Trophoblast cell (in vitro differentiated cells and primary cell): ENCODE data around the gene GALE.

Source experiments
- DNase-seq, 2 donors: peaks; one replicate each; pipeline ENCODE4 v3.0.0-alpha.2; 2016
- H2AFZ ChIP-seq: 2 replicates; pipeline ENCODE4 v1.6.1; 2013; ENCODE audit warnings: low read length, moderate library complexity, mild to moderate bottlenecking; ENCODE audit not compliant: insufficient read depth, poor library complexity
- H2AK5ac ChIP-seq: 2 replicates; pipeline ENCODE4 v1.6.1; 2013; ENCODE audit warnings: mild to moderate bottlenecking, low read length
- H2BK120ac ChIP-seq: 2 replicates; pipeline ENCODE4 v1.6.1; 2013; ENCODE audit warnings: low read length, mild to moderate bottlenecking, moderate library complexity; ENCODE audit not compliant: insufficient read depth, poor library complexity
- H2BK12ac ChIP-seq: 2 replicates; pipeline ENCODE4 v1.6.1; 2013; ENCODE audit warnings: mild to moderate bottlenecking, low read length, moderate library complexity
- H2BK5ac ChIP-seq: 2 replicates; pipeline ENCODE4 v1.6.1; 2013; ENCODE audit warnings: low read length, low read depth, moderate library complexity, mild to moderate bottlenecking; ENCODE audit not compliant: poor library complexity
- H3K14ac ChIP-seq: 2 replicates; pipeline ENCODE4 v1.6.1; 2013; ENCODE audit warnings: mild to moderate bottlenecking, low read length
- H3K18ac ChIP-seq: 2 replicates; pipeline ENCODE4 v1.6.1; 2013; ENCODE audit warnings: mild to moderate bottlenecking, low read length
- H3K23ac ChIP-seq: 2 replicates; pipeline ENCODE4 v1.6.1; 2013; ENCODE audit warnings: low read length
- H3K27ac ChIP-seq: 2 replicates; pipeline ENCODE4 v1.5.1; 2013; ENCODE audit warnings: low read depth, mild to moderate bottlenecking, inconsistent platforms, low read length, moderate library complexity
- H3K27me3 ChIP-seq: 2 replicates; pipeline ENCODE4 v1.6.1; 2013; ENCODE audit warnings: inconsistent platforms, mild to moderate bottlenecking, low read length, moderate library complexity; ENCODE audit not compliant: insufficient read depth
- H3K36me3 ChIP-seq, 2 experiments: 1 replicate in 1 of 2; 2 replicates in 1 of 2; pipeline ENCODE4 v1.6.1; 2013; ENCODE audit warnings: low read length in 2 of 2, mild to moderate bottlenecking in 2 of 2, moderate library complexity in 1 of 2; ENCODE audit not compliant: insufficient read depth in 2 of 2, control insufficient read depth in 1 of 2
- H3K4ac ChIP-seq: 2 replicates; pipeline ENCODE4 v1.6.1; 2013; ENCODE audit warnings: low read depth, mild to moderate bottlenecking, low read length, moderate library complexity
- H3K4me1 ChIP-seq, 2 experiments: 1 replicate in 1 of 2; 2 replicates in 1 of 2; pipeline ENCODE4 v1.6.1; 2013; ENCODE audit warnings: low read length in 2 of 2, mild to moderate bottlenecking in 2 of 2, moderate library complexity in 1 of 2; ENCODE audit not compliant: insufficient read depth in 2 of 2, control insufficient read depth in 1 of 2
- H3K4me2 ChIP-seq: 2 replicates; pipeline ENCODE4 v1.6.1; 2013; ENCODE audit warnings: inconsistent platforms, mild to moderate bottlenecking, low read length, moderate library complexity
- H3K4me3 ChIP-seq: 2 replicates; pipeline ENCODE4 v1.5.1; 2013; ENCODE audit warnings: mild to moderate bottlenecking, low read depth, low read length, inconsistent platforms
- H3K79me1 ChIP-seq: one replicate; pipeline ENCODE4 v1.6.1; 2013; ENCODE audit warnings: low read length
- H3K79me2 ChIP-seq: 2 replicates; pipeline ENCODE4 v1.6.1; 2013; ENCODE audit warnings: low read length, mild to moderate bottlenecking; ENCODE audit not compliant: control insufficient read depth, insufficient read depth, poor library complexity
- H3K9ac ChIP-seq: 2 replicates; pipeline ENCODE4 v1.6.1; 2013; ENCODE audit warnings: mild to moderate bottlenecking, low read length
- H3K9me3 ChIP-seq: 2 replicates; pipeline ENCODE4 v1.6.1; 2013; ENCODE audit warnings: low read depth, mild to moderate bottlenecking, control low read depth, inconsistent platforms, low read length; ENCODE audit not compliant: insufficient read depth
- H4K12ac ChIP-seq: 2 replicates; pipeline ENCODE4 v1.6.1; 2013; ENCODE audit warnings: low read depth, mild to moderate bottlenecking, low read length, moderate library complexity
- H4K8ac ChIP-seq: 2 replicates; pipeline ENCODE4 v1.6.1; 2013; ENCODE audit warnings: low read depth, mild to moderate bottlenecking, low read length, moderate library complexity
- H4K91ac ChIP-seq: one replicate; pipeline ENCODE4 v1.6.1; 2013; ENCODE audit warnings: low read depth, mild to moderate bottlenecking, low read length, moderate library complexity
- WGBS: extraction: QIAGEN DNeasy Blood & Tissue Kit; methylation state at CpG from one replicate; pipeline ENCODE4 v1.1.7; 2013; ENCODE audit warnings: missing lambda C conversion rate; ENCODE audit not compliant: insufficient read length, insufficient coverage; ENCODE audit errors: extremely low coverage; 5-methylcytosine and 5-hydroxymethylcytosine counted together

GALE gene

GRCh38 chr1:23790696-23791515 lies 9.6 kb downstream of the GALE start, which contains the start of gene LYPLA2:
TSS of gene LYPLA2 (plus strand) at chr1:23791145. CDS start at chr1:23792683, 1,538 bp downstream.
- H2AFZ ChIP-seq, result peak within 1 kb of the TSS; percentile 49
- peak within 1 kb of the TSS; percentile 17 for H2BK12ac ChIP-seq
- peak within 1 kb of the TSS; percentile 89 for H2AK5ac ChIP-seq
- WGBS, result no CpG with 5 or more reads among the region's 47 CpGs
- H3K36me3 ChIP-seq, result peaks cover 45% of the 10 kb centered on the region in 2 experiments
- peak within 1 kb of the TSS; percentile 62 for H3K4me2 ChIP-seq
- peak within 1 kb of the TSS; percentile 49 for H2BK5ac ChIP-seq
- H3K79me2 ChIP-seq, result peaks cover 12% of the 10 kb centered on the region
- peaks cover 7% of the 10 kb centered on the region for H3K79me1 ChIP-seq
- H3K9ac ChIP-seq, result peak within 1 kb of the TSS; percentile 32
- H3K23ac ChIP-seq, result no peak within 1 kb of the TSS
- peak within 1 kb of the TSS; percentile 26 for H3K27ac ChIP-seq
- no peaks in the 10 kb centered on the region for H3K27me3 ChIP-seq
- peak within 1 kb of the TSS; percentile 65 for H2BK120ac ChIP-seq
- H3K18ac ChIP-seq, result peak within 1 kb of the TSS; percentile 76
- DNase-seq, result peak; percentile 90 to 94
- H3K4me1 ChIP-seq, result peaks cover 12 to 15% of the 10 kb centered on the region in 2 experiments
- peak within 1 kb of the TSS; percentile 96 for H3K4ac ChIP-seq
- H4K12ac ChIP-seq, result peak within 1 kb of the TSS; percentile 79
- H4K8ac ChIP-seq, result peak within 1 kb of the TSS; percentile 86
- H4K91ac ChIP-seq, result peak within 1 kb of the TSS; percentile 92
- peak within 1 kb of the TSS; percentile 74 for H3K4me3 ChIP-seq
- no peaks in the 10 kb centered on the region for H3K9me3 ChIP-seq
- peak within 1 kb of the TSS; percentile 84 for H3K14ac ChIP-seq

DNA sequence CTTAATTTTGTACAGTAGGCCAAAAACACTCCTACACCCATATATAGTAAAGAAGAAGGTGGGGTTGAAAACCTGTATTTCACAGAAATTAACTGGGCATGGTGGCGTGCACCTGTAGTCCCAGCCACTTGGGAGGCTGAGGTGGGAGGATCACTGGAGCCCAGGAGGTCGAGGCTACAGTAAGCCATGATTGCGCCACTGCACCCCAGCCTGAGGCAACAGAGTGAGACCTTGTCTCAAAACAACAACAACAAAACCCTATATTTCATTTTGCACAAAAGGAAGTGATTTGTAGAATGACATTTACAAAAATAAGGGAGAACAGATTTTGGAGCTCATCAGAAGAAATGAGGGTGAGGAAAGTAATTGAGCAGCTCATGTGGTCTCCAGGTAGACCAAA lies 11.9 kb downstream of the GALE start:
- H3K4ac ChIP-seq, result no peak overlapping the region
- H2BK5ac ChIP-seq, result no peak overlapping the region
- H3K27me3 ChIP-seq, result no peaks in the 10 kb centered on the region
- H3K79me1 ChIP-seq, result peaks cover 7% of the 10 kb centered on the region
- H3K79me2 ChIP-seq, result peaks cover 12% of the 10 kb centered on the region
- WGBS, result no CpG with 5 or more reads among the region's 3 CpGs
- no peak overlapping the region for H3K23ac ChIP-seq
- no peak overlapping the region for H2BK12ac ChIP-seq
- H2AFZ ChIP-seq, result no peak overlapping the region
- no peak for DNase-seq
- H2AK5ac ChIP-seq, result no peak overlapping the region
- H2BK120ac ChIP-seq, result no peak overlapping the region
- peaks cover 12 to 15% of the 10 kb centered on the region in 2 experiments for H3K4me1 ChIP-seq
- no peaks in the 10 kb centered on the region for H3K9me3 ChIP-seq
- H3K27ac ChIP-seq, result no peak overlapping the region
- H3K4me2 ChIP-seq, result no peak overlapping the region
- no peak overlapping the region for H4K91ac ChIP-seq
- H3K14ac ChIP-seq, result no peak overlapping the region
- H3K9ac ChIP-seq, result no peak overlapping the region
- no peak overlapping the region for H4K12ac ChIP-seq
- peaks cover 28 to 36% of the 10 kb centered on the region in 2 experiments for H3K36me3 ChIP-seq
- no peak overlapping the region for H3K18ac ChIP-seq
- H4K8ac ChIP-seq, result no peak overlapping the region
- no peak overlapping the region for H3K4me3 ChIP-seq

- Histone ChIP-seq H3K9ac (no peak overlapping the region), H4K91ac (no peak overlapping the region), H2AFZ (no peak overlapping the region), H4K12ac (no peak overlapping the region), H3K4me2 (no peak overlapping the region), H3K79me2 (peaks cover 12% of the 10 kb centered on the region), H2BK12ac (no peak overlapping the region), H3K18ac (no peak overlapping the region), H2BK5ac (no peak overlapping the region), H3K27ac (no peak overlapping the region), H2BK120ac (no peak overlapping the region), H3K14ac (no peak overlapping the region), H3K79me1 (peaks cover 7% of the 10 kb centered on the region), H4K8ac (no peak overlapping the region), H3K9me3 (no peaks in the 10 kb centered on the region), H3K27me3 (no peaks in the 10 kb centered on the region), H3K23ac (peak overlapping the region; percentile 69), H3K4me3 (no peak overlapping the region), H3K36me3 (peaks cover 22 to 28% of the 10 kb centered on the region in 2 experiments), H2AK5ac (no peak overlapping the region), H3K4me1 (peaks cover 12 to 15% of the 10 kb centered on the region in 2 experiments), H3K4ac (no peak overlapping the region)
- no CpG with 5 or more reads among the region's 3 CpGs for WGBS
- no peak for DNase-seq
Measured at GRCh38 chr1:23787701-23788100, 12.9 kb downstream of the GALE start.

DNA sequence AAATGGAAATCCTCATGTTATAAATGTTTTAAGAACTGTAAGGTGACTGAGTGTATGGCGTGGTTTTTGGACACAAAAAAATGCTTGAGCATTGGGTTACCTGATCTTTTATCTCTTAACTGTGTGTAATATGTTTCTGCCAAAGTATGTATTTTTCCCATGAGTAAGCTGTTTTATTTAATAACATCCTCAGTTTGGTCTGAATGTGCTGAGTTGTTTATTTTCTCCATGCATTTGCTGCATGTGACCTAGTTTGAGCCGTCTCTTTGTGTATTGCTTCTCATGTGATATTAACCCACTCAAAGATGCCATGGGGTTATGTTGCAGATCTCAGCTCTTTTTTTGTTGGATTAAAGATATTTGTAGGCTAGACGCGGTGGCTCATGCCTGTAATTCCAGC lies 15.7 kb downstream of the GALE start:
- Histone ChIP-seq H3K79me2 (no peaks in the 10 kb centered on the region), H3K4ac (no peak overlapping the region), H3K14ac (no peak overlapping the region), H3K18ac (no peak overlapping the region), H3K4me3 (no peak overlapping the region), H3K27ac (no peak overlapping the region), H3K23ac (no peak overlapping the region), H3K9me3 (no peaks in the 10 kb centered on the region), H4K8ac (no peak overlapping the region), H4K91ac (no peak overlapping the region), H3K36me3 (peaks cover 24 to 25% of the 10 kb centered on the region in 2 experiments), H3K4me2 (no peak overlapping the region), H2AK5ac (no peak overlapping the region), H2BK5ac (no peak overlapping the region), H2BK120ac (no peak overlapping the region), H2BK12ac (no peak overlapping the region), H2AFZ (no peak overlapping the region), H3K9ac (no peak overlapping the region), H3K27me3 (no peaks in the 10 kb centered on the region), H4K12ac (no peak overlapping the region), H3K4me1 (peaks cover 0 to 2% of the 10 kb centered on the region in 2 experiments), H3K79me1 (no peaks in the 10 kb centered on the region)
- DNase-seq, result no peak
- no CpG with 5 or more reads among the region's 4 CpGs for WGBS
